Measurements from ENCODE around the gene DLL3.

DNA sequence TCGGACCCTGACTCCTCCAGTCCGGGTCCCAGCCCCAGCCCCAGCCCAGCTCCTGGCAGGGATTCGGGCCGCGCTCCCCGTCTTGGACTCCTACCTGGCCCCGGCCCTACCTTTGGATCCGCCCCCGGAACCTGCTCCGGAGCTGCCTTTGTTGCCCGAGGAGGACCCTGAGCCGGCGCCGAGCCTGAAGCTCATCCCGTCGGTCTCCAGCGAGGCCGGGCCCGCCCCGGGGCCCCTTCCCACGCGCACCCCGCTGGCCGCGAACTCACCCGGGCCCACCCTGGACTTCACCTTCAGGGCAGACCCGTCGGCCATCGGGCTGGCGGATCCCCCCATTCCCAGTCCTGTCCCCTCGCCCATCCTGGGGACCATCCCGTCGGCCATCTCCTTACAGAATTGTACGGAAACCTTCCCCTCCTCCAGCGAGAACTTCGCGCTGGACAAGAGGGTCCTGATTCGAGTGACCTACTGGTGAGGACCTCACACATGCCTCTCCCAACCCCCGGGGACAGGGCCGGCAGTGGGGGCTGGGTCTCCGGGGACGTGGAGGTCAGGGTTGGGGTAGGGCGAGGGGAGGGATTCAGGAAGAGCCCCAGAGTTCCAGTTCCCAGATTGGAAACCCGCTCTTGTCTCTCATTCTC is 16.9 kb downstream of the DLL3 start:
- TF ChIP-seq, protein P1, sequence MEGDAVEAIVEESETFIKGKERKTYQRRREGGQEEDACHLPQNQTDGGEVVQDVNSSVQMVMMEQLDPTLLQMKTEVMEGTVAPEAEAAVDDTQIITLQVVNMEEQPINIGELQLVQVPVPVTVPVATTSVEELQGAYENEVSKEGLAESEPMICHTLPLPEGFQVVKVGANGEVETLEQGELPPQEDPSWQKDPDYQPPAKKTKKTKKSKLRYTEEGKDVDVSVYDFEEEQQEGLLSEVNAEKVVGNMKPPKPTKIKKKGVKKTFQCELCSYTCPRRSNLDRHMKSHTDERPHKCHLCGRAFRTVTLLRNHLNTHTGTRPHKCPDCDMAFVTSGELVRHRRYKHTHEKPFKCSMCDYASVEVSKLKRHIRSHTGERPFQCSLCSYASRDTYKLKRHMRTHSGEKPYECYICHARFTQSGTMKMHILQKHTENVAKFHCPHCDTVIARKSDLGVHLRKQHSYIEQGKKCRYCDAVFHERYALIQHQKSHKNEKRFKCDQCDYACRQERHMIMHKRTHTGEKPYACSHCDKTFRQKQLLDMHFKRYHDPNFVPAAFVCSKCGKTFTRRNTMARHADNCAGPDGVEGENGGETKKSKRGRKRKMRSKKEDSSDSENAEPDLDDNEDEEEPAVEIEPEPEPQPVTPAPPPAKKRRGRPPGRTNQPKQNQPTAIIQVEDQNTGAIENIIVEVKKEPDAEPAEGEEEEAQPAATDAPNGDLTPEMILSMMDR (IDR thresholded peaks at IDR 0.05) = no peak
- TF ChIP-seq POLR2A (IDR thresholded peaks at IDR 0.05) = no peak
